AG10803 (cell line): ENCODE results near the gene CTAGE1.
A peak's percentile ranks its signal among the peaks of the same experiment; 100 is the strongest.
"Not testable (repeated sequence)": the region's sequence is repeated elsewhere in the genome, so short reads cannot be mapped to it uniquely, and the experiment has no call there.

Experiments
- DNase-seq: peaks from one replicate; pipeline ENCODE4 v3.0.0; 2010; ENCODE audit warnings: low read depth
- H3K4me3 ChIP-seq: 2 replicates; pipeline ENCODE4 v1.5.1; 2011; ENCODE audit warnings: mild to moderate bottlenecking, low read length, control low read depth
- TF ChIP-seq, protein P1 (sequence below): conservative IDR thresholded peaks from 2 replicates; pipeline ENCODE4 v1.5.1; 2011; ENCODE audit warnings: mild to moderate bottlenecking, low read length, control low read depth, inconsistent platforms

The CTAGE1 gene

DNA sequence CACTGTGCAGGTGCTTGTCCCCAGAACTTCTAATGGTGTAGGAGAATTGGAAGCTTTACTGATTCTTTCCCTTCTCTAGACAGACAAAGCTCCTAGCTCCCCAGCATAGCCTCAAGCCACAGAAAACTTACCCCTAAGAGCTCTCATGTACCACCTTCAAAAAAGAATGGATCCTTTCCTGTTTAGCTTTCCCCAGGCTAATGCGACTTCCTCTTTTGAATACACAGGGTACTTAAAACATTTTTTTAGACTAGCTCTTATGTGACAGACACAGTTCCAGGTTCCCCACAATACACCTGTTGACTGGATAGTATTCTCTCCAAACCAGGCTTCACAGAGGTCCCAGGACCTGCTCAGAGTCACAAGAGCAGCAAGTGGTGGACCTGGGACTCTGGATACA, 8.3 kb downstream of the CTAGE1 start:
- H3K4me3 ChIP-seq: no peak overlapping the region
- no peak for DNase-seq
- TF ChIP-seq, protein P1, sequence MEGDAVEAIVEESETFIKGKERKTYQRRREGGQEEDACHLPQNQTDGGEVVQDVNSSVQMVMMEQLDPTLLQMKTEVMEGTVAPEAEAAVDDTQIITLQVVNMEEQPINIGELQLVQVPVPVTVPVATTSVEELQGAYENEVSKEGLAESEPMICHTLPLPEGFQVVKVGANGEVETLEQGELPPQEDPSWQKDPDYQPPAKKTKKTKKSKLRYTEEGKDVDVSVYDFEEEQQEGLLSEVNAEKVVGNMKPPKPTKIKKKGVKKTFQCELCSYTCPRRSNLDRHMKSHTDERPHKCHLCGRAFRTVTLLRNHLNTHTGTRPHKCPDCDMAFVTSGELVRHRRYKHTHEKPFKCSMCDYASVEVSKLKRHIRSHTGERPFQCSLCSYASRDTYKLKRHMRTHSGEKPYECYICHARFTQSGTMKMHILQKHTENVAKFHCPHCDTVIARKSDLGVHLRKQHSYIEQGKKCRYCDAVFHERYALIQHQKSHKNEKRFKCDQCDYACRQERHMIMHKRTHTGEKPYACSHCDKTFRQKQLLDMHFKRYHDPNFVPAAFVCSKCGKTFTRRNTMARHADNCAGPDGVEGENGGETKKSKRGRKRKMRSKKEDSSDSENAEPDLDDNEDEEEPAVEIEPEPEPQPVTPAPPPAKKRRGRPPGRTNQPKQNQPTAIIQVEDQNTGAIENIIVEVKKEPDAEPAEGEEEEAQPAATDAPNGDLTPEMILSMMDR: no peak

DNA sequence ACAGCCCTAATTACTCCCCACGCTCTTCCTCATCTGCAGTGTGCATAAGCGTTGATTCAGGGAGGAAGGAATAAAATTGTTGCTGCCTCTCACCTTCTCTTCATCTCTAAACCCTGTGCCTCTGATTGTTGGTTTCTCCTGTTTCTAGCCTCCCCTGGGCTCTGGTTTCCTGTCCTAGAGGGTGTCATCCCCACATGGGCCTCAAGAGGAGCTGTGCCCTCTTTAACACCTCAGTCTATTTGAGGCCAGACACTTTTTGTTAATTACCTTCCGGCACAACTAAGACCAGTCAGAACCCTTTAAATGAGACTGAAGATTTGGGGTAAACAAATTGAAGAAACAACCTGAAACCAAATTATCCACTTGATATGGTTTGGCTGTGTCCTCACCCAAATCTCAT, 9.7 kb downstream of the CTAGE1 start:
- no peak overlapping the region for H3K4me3 ChIP-seq
- DNase-seq: no peak

DNA sequence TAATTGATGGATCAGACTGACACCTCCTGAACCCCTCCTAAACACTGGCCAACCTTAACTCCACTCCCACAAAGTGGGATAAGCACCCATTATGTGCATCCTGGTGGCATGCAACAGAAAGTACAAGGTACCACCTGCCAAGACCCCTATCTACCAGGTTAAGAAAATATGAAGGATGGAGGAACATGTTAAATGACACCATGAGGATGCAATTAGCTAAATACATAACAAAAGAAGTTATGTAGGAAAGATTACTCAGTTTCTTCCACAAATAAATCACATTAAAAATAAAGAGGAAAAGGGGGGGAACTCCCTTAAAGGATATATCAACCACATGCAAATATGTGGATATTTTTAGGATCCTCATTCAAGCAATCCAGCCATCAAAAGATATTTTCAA, 12.6 kb downstream of the CTAGE1 start:
- no peak for DNase-seq
- TF ChIP-seq, protein P1: no peak

More for the DNA sequence above, 9.7 kb downstream of the CTAGE1 start:
- TF ChIP-seq, protein P1: peak; percentile 12

DNA sequence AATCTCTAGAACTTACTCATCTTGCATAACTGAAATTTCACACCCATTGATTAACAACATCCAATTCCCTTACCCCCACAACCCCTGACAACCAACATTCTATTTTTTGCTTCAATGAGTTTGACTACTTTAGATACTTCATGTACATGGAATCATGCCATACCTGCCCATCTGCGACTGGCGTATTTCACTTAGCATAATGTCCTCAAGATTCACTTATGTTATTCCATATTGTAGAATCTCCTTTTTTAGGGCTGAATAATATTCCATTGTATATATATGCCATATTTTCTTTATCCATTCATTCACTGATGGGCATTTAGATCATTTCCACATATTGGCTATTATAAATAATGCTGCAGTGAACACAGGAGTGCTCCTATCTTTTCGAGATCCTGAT, 13.8 kb downstream of the CTAGE1 start:
- TF ChIP-seq, protein P1: no peak
- no peak overlapping the region for H3K4me3 ChIP-seq
- DNase-seq: no peak

More for the DNA sequence above, 12.6 kb downstream of the CTAGE1 start:
- no peak overlapping the region for H3K4me3 ChIP-seq

DNA sequence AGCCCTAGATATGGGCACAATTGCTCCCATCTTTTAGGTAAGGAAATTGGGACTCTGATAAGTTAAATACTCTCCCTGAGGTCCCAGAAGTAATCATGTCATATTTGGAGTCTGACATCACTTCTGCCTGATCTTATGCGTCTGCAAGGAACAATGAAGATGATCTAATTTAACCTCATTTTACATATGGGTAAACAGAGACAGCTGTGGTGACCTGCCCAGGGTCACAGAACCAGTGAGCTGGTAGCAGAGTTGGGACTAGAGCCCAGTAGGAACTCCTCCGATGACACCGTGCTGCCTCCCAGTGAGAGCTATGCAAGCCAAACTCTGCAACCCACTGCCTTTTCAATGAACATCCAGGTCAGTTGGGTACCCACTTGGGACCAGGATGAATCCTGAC, 17.8 kb downstream of the CTAGE1 start:
- no peak overlapping the region for H3K4me3 ChIP-seq
- no peak for DNase-seq
- TF ChIP-seq, protein P1: no peak

DNA sequence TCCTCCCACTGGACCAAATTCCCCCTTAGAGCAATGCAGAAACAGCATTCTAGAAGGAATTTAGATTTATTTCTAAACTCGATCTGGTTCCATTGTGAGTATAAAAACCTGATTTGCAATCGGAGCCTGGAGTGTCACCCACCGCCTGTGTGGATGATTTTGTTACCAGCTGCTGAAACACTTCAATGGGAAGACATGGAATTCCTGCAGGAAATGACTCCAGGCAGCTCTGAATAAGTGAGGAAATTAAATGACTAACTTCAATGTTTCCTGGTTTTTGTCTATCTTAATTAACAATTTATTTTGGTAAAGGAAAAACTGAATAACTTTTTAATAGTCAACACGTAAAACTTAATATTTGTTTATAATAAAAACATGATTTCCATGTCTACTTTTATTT, 19.3 kb downstream of the CTAGE1 start:
- TF ChIP-seq, protein P1: no peak
- H3K4me3 ChIP-seq: no peak overlapping the region
- no peak for DNase-seq

DNA sequence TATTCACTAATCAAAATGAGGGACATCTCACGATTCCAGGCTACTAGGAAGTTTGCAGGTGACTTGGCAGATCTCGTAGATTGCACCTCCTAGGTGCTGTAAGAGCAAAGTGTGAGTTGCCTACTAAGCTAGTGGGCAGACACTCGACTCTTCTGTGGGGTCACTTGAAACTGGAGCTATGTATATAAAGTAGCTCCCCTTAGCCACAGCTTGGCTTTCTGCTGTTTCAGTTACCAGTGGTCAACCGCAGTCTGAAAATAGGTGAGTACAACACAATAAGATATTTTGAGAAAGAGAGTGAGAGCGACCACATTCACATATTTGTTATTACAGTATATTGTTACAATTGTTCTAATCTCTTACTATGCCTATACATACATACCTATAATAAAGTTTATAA, 23.3 kb downstream of the CTAGE1 start:
- DNase-seq: no peak
- no peak overlapping the region for H3K4me3 ChIP-seq
- TF ChIP-seq, protein P1: no peak

DNA sequence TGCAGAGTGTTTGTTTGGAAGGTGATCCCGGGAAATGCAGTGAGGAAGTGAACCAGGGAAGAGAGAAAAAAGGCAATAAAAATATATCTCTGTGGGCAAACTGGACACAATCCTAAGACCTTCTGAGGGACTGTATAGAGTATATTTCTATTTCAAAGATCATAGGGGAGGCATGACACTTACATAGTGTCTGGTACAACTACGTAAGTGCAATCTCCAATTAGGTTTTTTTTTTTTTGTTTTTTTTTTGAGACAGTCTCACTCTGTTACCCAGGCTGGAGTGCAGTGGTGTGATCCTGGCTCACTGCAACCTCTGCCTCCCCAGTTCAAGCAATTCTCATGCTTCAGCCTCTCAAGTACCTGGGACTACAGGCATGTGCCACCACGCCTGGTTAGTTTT, 24.6 kb downstream of the CTAGE1 start:
- H3K4me3 ChIP-seq, DNase-seq: not testable (repeated sequence)
